Measurements from ENCODE around the gene OR51B5.

DNA sequence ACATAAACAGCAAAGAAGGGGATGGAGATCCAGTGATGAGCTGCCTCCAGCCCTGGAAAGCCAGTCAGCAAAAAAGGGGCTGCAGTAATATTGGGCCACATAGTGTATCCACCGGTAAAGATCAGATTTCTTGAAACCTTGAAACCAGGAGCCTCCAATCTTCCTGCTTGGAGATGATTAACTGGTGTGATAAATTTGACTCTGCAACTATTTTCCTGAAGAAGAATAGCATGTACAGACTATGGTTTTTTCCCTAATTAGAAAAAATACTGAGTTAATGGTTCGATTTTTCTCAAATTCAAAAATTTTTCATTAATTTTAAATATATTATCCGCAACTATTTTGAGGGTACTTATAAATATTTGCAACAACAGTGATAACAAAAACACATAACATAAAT, 19.1 kb downstream of the OR51B5 start, which contains the start of gene OR51B2:
- TF ChIP-seq, protein P1, sequence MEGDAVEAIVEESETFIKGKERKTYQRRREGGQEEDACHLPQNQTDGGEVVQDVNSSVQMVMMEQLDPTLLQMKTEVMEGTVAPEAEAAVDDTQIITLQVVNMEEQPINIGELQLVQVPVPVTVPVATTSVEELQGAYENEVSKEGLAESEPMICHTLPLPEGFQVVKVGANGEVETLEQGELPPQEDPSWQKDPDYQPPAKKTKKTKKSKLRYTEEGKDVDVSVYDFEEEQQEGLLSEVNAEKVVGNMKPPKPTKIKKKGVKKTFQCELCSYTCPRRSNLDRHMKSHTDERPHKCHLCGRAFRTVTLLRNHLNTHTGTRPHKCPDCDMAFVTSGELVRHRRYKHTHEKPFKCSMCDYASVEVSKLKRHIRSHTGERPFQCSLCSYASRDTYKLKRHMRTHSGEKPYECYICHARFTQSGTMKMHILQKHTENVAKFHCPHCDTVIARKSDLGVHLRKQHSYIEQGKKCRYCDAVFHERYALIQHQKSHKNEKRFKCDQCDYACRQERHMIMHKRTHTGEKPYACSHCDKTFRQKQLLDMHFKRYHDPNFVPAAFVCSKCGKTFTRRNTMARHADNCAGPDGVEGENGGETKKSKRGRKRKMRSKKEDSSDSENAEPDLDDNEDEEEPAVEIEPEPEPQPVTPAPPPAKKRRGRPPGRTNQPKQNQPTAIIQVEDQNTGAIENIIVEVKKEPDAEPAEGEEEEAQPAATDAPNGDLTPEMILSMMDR (IDR thresholded peaks at IDR 0.05; ENCODE audit: low read depth, low read length), result no peak
- no peak for TF ChIP-seq EZH2phosphoT487 (IDR thresholded peaks at IDR 0.05; ENCODE audit: low read depth)
